RWPE1 (cell line): ENCODE measurements around the gene TMEM205.
"Not testable (repeated sequence)": the region's sequence is repeated elsewhere in the genome, so short reads cannot be mapped to it uniquely, and the experiment has no call there.

Experiments used
- CTCF ChIA-PET: fragments of 350-600 bp; sonication (Branson Sonifier 250); formaldehyde crosslinking; extraction: SDS; loops from one replicate; lab custom pipeline; 2021; lab: Yijun Ruan, JAX
- POLR2A ChIA-PET: fragments of 400-600 bp; formaldehyde crosslinking; extraction: SDS; loops from one replicate; lab custom pipeline; 2020; ENCODE audit warnings: antibody characterized with exemption; ENCODE audit not compliant: low non-redundant PET; lab: Yijun Ruan, JAX
- DNase-seq: peaks from one replicate; pipeline ENCODE4 v3.0.0; 2012; ENCODE audit warnings: low spot score
- H3K27ac ChIP-seq: fragments of 450-650 bp; 2 replicates; pipeline ENCODE4 v1.5.1; 2017
- TF ChIP-seq, protein P1 (sequence below): fragments of 450-650 bp; conservative IDR thresholded peaks from 2 replicates; pipeline ENCODE4 v1.5.1; 2017; ENCODE audit warnings: low read depth, mild to moderate bottlenecking

TMEM205 gene

DNA sequence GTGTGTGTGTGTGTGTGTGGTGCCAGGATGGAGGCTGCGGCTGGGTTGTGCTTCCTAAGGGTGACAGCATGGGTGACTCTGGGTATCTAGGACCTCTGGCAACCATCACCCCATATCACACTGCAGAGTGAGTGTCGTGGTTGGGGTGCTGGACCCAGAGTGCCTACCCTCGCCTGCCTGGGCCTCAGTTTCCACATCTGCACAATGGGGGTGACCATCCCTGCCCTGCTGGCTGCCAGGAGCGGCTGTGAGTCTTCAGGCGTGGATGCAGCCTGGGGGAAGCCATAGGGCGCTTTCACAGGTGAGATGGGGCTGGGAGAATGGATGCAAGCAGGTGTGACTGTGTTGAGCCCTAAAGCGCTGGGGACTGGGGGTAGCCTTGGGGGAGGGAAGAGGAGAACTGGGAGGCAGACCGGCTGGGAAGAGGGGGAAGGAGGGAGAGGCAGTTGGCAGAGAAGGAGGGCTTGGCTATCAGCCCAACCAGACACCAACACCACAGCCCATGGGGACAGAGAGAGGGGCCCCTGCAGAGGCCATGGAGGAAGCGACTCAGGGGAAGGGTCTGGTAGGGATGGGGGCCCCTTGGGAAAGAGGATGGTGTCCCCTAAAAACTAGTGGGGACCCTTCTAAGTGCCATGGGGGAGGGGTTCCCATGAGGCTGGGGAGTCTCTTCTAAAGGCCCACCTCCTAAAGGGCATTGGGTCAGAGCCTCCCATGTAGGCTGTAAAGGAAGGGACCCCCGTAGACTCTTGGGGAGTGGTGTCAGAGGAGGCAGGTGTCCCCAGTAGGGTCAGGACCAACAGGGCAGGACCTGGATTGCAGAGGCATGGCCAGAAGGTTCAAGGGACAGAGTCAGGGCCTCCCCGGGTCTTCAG lies 10.8 kb upstream of the TMEM205 start:
- CTCF ChIA-PET, result no interaction called here
- POLR2A ChIA-PET, result no interaction called here
- H3K27ac ChIP-seq, result peak overlapping the region; percentile 7; the same call in 1 of the 2 replicates
- TF ChIP-seq, protein P1, sequence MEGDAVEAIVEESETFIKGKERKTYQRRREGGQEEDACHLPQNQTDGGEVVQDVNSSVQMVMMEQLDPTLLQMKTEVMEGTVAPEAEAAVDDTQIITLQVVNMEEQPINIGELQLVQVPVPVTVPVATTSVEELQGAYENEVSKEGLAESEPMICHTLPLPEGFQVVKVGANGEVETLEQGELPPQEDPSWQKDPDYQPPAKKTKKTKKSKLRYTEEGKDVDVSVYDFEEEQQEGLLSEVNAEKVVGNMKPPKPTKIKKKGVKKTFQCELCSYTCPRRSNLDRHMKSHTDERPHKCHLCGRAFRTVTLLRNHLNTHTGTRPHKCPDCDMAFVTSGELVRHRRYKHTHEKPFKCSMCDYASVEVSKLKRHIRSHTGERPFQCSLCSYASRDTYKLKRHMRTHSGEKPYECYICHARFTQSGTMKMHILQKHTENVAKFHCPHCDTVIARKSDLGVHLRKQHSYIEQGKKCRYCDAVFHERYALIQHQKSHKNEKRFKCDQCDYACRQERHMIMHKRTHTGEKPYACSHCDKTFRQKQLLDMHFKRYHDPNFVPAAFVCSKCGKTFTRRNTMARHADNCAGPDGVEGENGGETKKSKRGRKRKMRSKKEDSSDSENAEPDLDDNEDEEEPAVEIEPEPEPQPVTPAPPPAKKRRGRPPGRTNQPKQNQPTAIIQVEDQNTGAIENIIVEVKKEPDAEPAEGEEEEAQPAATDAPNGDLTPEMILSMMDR, result no peak
- DNase-seq, result no peak

DNA sequence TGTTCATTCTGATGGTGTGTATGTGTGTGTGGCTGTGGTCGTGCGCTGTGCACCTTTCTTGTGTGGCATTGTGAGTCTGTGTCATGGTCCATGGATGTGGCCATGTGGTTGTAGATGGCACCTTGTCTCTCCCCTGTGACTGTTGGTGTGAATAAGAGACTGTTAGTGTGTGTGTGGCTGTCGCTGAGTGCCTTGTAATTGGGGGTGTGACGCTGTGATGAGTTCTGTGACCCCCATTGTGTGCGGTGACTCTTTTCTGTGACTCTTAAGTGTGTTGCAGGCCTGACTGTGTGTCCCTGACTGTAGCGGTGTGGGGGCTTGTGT lies 10.0 kb upstream of the TMEM205 start:
- CTCF ChIA-PET, result no interaction called here
- POLR2A ChIA-PET, result no interaction called here
- H3K27ac ChIP-seq, result peak overlapping the region; percentile 65
- TF ChIP-seq, protein P1, result no peak
- DNase-seq, result no peak

DNA sequence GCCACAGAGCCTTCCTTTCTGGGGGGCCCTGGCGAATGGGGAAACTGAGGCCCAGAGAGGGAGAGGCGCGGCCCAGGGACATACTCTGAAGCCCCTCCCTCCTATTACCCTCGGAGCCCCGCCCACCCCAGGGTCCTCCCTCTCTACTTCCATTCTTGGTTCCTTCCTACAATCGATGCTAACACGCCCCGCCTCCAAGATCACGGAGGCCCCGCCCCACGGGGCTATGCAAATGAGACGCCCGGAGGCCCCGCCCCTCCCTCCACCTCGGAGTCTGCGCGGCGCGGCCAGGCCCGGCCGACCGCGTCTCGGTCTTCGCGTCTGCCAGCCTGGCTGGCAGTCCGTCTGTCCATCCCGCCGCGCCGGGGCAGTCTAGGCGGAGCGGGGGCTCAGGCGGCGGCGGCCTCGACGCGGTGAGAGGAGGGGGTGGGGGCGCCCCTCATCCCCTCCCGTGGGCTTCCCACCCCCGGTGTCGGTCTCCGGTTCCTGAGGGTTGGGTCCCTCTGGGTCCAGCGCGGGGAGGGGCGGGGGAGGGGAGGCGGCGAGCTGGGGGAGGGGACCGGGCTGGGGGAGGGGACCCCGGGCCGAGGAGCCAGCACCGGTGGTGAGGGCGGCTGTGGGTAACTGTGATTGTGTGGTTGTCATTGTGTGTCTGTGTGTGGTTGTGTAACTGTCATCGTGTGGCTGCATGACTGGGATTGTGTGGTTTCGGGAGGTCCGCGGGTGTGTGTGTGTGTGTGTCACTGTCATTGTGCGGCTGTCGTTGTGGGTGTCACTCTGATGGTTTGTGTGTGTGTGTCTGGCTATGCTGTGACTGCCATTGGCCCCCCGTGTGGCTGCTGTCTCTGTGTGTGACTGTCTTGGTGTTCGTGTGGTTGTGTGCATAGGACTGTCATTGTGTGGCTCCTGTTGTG lies 9.3 kb upstream of the TMEM205 start, which contains the start of gene PLPPR2:
TSS of gene PLPPR2 (plus strand) at position 273 of the 914 bp plus-strand sequence. CDS start 2,242 bp downstream, outside the sequence.
- POLR2A ChIA-PET, result no interaction called here
- peak within 1 kb of the TSS; percentile 65 for H3K27ac ChIP-seq
- TF ChIP-seq, protein P1, result no peak
- peak; percentile 91 for DNase-seq
- CTCF ChIA-PET, result no interaction called here

DNA sequence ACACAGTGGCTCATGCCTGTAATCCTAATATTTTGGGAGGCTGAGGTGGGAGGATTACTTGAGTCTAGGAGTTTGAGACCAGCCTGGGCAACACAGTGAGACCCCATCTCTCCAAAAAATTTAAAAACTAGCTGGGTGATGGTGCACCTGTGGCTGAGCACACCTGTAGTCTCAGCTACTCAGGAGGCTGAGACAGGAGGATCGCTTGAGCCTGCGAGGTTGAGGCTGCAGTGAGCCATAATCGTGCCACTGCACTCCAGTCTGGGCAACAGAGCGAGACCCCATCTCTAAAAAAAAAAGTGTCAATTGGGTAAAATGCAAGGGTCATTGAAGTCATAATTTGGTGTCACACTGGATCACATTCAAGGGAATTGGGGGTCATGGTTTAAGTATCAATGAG lies 8.0 kb upstream of the TMEM205 start:
- POLR2A ChIA-PET, DNase-seq, CTCF ChIA-PET, H3K27ac ChIP-seq: not testable (repeated sequence)

DNA sequence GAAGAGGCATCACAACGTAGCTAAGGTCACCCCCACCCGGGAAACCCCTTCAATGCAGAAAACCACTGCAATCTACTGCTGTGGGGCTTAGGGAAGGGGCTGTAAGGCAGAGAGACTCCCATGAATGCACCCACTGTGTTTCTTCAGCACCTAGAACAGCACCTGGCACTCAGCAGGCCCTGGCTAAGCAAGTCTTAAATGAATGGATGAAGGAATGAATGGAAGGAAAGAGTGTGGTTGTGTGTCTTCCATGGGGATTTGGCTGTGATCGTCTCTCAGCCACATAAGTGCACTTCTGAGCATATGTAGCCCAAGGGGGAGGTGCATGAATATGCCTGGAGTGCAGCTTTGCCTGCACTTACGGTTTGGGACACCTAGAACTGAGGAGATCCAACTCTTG lies 3.1 kb upstream of the TMEM205 start:
- TF ChIP-seq, protein P1, result no peak
- ChIA-PET CTCF (no interaction called here), POLR2A (no interaction called here)

DNA sequence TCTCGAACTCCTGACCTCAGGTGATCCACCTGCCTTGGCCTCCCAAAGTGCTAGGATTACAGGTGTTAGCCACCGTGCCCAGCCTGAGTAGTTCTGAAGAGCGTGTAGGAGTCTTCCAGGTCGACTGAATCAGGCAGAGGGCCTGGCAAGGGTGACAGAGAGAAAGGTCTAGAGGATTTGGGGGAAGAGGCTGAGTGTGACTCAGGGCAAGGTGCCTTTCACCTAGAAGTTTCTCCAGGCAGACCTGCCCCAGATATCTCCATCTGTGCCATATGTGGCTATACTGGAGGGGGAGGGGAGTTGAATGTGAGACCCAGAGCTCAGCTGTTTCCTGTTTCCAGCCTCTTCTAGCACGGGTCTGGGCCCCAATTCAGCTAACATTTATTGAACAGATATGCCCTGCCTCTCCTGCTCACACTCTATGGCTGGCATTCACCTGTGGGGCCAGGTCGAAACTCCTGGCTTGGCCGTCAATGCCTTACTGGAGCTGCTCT lies 1.5 kb upstream of the TMEM205 start:
- DNase-seq, result no peak
- ChIA-PET CTCF (interaction anchor here (0.5 to 2.2 kb wide), 2 partner anchors 33 to 55 kb away, joined by 3 to 7 read pairs; no protein-coding TSS in a partner anchor), POLR2A (no interaction called here)
- peak overlapping the region; percentile 88 for H3K27ac ChIP-seq
- TF ChIP-seq, protein P1, result no peak

More for the DNA sequence above, 3.1 kb upstream of the TMEM205 start:
- DNase-seq, result no peak
- H3K27ac ChIP-seq, result no peak overlapping the region
